Measurements from ENCODE around the gene PLCH1. TPM values are rescaled to one million over a fixed set of nuclear protein-coding genes. Genes with fewer than 3 reads are reported as not detected.

Gene PLCH1
- total RNA-seq, 1 donor from 2014 or later, result 14.0 TPM

- no peak overlapping the region for H3K27ac ChIP-seq
- H3K4me1 ChIP-seq, result peaks cover 24% of the 10 kb centered on the region
- DNase-seq (no peak), ATAC-seq (no peak)
- intact Hi-C loops (cut with DNase I), result no loop called here
- peaks cover 36% of the 10 kb centered on the region for H3K27me3 ChIP-seq (ENCODE audit: low read depth)
- H3K36me3 ChIP-seq, result no peaks in the 10 kb centered on the region
- H3K9me3 ChIP-seq, result no peaks in the 10 kb centered on the region
- TF ChIP-seq, protein P1, sequence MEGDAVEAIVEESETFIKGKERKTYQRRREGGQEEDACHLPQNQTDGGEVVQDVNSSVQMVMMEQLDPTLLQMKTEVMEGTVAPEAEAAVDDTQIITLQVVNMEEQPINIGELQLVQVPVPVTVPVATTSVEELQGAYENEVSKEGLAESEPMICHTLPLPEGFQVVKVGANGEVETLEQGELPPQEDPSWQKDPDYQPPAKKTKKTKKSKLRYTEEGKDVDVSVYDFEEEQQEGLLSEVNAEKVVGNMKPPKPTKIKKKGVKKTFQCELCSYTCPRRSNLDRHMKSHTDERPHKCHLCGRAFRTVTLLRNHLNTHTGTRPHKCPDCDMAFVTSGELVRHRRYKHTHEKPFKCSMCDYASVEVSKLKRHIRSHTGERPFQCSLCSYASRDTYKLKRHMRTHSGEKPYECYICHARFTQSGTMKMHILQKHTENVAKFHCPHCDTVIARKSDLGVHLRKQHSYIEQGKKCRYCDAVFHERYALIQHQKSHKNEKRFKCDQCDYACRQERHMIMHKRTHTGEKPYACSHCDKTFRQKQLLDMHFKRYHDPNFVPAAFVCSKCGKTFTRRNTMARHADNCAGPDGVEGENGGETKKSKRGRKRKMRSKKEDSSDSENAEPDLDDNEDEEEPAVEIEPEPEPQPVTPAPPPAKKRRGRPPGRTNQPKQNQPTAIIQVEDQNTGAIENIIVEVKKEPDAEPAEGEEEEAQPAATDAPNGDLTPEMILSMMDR (IDR thresholded peaks at IDR 0.05), result no peak
- no peak overlapping the region for H3K4me3 ChIP-seq
These were observed 3.0 kb upstream of the PLCH1 start for GRCh38 chr3:155747946-155748290.

- intact Hi-C loops (cut with DNase I), result no loop called here
- DNase-seq, result no peak
- peaks cover 41% of the 10 kb centered on the region for H3K27me3 ChIP-seq (ENCODE audit: low read depth)
- H3K4me1 ChIP-seq, result peaks cover 29% of the 10 kb centered on the region
- H3K27ac ChIP-seq, result no peak overlapping the region
- no peak for ATAC-seq
- no peaks in the 10 kb centered on the region for H3K36me3 ChIP-seq
- TF ChIP-seq, protein P1 (IDR thresholded peaks at IDR 0.05), result no peak
- H3K9me3 ChIP-seq, result no peaks in the 10 kb centered on the region
- H3K4me3 ChIP-seq, result no peak overlapping the region
These were observed 2.5 kb upstream of the PLCH1 start for GRCh38 chr3:155747286-155747945.

GRCh38 chr3:155746703-155747102 is 1.8 kb upstream of the PLCH1 start:
- ATAC-seq, result no peak
- H3K27me3 ChIP-seq (ENCODE audit: low read depth), result peaks cover 45% of the 10 kb centered on the region

DNA sequence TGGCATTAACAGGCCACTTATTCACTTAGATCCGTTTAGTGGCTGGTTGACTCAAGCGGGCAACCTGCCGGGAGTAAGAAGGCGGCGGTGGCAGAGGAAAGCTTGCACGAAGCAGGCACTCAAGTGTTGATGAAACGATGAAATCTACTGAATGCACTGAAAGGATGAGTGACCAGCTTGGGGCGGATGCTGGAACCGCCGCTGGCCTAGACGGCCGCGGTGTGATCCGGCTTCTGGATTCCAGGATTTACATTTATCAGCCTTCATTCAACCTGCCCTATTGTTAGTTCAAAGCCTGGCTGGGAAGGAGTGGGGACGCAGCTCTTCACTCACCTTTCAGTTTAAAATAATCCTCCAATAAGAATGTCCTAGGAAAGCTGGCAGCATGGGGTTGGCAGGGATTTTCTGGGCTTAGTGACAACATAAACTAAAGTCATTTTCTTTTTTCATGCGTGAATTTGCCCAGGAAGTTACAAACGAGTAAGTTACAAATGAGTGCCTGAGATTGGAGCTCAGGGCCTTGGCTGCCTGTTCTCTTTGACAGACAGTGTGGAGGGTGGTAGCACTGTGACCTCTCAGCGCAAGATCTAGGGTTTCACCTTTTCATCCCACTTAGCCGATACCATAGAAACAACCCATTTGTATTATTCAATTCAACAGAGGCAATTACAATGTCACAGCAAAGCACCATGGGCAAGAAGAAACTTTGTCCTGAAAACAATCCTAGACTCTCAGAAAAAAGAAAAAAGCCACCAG is 1.1 kb upstream of the PLCH1 start:
- ATAC-seq (peak; percentile 48 to 58), DNase-seq (peak; percentile 50)
- intact Hi-C loops (cut with DNase I), result no loop called here
- peak overlapping the region; percentile 25 for H3K27ac ChIP-seq
- peak overlapping the region; percentile 63 for H3K4me3 ChIP-seq
- peaks cover 45% of the 10 kb centered on the region for H3K27me3 ChIP-seq (ENCODE audit: low read depth)
- peaks cover 31% of the 10 kb centered on the region for H3K4me1 ChIP-seq
- TF ChIP-seq, protein P1 (IDR thresholded peaks at IDR 0.05), result no peak
- H3K36me3 ChIP-seq, result no peaks in the 10 kb centered on the region
- H3K9me3 ChIP-seq, result no peaks in the 10 kb centered on the region

More at GRCh38 chr3:155746703-155747102, 1.8 kb upstream of the PLCH1 start:
- Histone ChIP-seq H3K4me3 (no peak overlapping the region), H3K27ac (no peak overlapping the region), H3K4me1 (peaks cover 31% of the 10 kb centered on the region), H3K9me3 (no peaks in the 10 kb centered on the region), H3K36me3 (no peaks in the 10 kb centered on the region)
- intact Hi-C loops (cut with DNase I), result no loop called here
- no peak for DNase-seq
- TF ChIP-seq, protein P1 (IDR thresholded peaks at IDR 0.05), result no peak

GRCh38 chr3:155744010-155744625 is 753 bp downstream of the PLCH1 start:
- intact Hi-C loops (cut with DNase I), result no loop called here

More at GRCh38 chr3:155744010-155744625, 753 bp downstream of the PLCH1 start:
- Histone ChIP-seq H3K9me3 (no peaks in the 10 kb centered on the region), H3K4me3 (peak overlapping the region; percentile 63), H3K4me1 (peaks cover 31% of the 10 kb centered on the region), H3K27me3 (ENCODE audit: low read depth) (peaks cover 45% of the 10 kb centered on the region), H3K27ac (peak overlapping the region; percentile 72), H3K36me3 (no peaks in the 10 kb centered on the region)
- TF ChIP-seq, protein P1 (IDR thresholded peaks at IDR 0.05), result no peak
- DNase-seq, result peak; percentile 80
- peak; percentile 84 to 87 for ATAC-seq

All from lower lobe of right lung (tissue), 2 donors.